NCI-H1417 (cell line): ENCODE results near the gene HAPLN2.

Source experiments
- DNase-seq, 3 experiments: peaks; one replicate each; lab custom pipeline; 2025; lab: John Stamatoyannopoulos, UW

The HAPLN2 gene

DNA sequence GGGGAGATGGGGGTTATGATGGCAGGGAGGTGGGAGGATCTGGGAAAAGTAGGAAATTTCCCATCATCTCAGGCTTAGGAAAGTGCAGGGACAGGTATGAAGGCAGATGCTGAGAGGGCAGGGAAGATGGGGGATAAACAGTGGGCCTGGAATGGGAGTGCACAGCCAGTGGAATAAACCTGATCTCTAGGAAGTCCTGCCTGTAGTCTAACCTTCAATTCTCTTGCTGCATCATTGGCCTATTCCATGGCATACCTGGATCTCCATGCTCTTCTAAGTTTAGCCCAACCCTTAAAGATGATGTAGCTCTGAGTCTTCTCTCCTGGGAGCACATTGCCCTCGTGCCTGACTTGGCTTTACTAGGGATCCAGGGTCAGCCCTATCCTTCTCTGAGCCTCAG, 25.4 kb downstream of the HAPLN2 start:
- no peak for DNase-seq

DNA sequence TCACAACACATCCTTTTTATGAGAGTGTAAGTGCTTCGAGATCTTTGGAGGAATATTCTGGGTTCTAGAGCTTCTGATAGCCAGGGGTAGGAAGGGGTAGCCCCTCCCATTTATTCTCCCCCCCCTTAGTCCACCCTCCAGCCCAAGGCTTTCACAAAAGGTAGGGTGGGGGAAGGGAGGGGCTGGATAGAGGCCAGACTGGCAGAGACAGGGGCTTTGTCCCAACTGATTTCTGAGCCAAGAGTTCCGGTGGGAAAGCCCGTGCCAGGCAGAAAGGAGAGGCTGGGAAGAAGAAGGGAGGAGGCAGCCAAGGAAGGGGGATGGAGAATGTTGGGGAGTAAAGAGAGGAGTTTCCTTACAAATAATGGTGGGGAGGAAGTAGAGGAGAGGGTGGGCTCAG, 25.8 kb downstream of the HAPLN2 start:
- no peak for DNase-seq

DNA sequence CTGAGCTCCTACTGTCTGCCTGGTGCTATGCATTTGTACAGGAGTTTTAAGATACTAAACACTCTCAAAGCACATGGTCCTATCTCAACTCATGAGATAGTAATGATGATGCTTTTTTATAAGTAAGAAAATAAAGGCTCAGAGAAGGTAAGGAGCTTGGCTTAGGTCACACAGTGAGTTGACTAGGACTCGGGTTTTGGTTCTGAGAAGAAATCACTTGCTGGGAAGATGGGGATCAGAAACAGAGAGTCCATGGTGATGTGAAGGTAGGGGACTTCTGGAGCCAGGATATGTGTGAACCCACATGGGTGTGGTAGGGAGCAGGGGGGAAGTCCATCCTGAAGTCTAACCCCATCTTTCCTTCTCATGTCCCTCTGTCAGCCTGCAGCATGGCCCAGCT, 26.5 kb downstream of the HAPLN2 start:
- DNase-seq, result no peak

DNA sequence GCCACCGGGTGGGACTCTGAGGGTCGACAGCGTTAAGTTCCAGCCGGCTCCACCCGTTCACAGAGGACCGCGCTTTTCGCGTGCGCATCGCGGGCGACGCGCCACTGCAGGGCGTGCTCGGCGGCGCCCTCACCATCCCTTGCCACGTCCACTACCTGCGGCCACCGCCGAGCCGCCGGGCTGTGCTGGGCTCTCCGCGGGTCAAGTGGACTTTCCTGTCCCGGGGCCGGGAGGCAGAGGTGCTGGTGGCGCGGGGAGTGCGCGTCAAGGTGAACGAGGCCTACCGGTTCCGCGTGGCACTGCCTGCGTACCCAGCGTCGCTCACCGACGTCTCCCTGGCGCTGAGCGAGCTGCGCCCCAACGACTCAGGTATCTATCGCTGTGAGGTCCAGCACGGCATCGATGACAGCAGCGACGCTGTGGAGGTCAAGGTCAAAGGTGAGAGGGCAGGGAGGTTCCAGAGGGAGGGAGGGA, 27.6 kb downstream of the HAPLN2 start:
- no peak for DNase-seq

DNA sequence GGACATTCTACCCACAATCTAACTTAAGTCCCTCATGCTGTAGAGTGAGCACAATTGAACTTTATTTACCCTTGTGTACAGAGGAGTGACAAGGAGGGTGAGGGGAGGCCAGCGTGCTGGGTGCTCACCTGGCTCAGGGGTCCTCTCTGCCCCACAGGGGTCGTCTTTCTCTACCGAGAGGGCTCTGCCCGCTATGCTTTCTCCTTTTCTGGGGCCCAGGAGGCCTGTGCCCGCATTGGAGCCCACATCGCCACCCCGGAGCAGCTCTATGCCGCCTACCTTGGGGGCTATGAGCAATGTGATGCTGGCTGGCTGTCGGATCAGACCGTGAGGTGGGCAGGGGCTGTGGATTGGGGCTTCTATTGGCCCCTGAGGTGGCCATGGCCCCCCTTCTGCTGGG, 28.1 kb downstream of the HAPLN2 start:
- no peak for DNase-seq

DNA sequence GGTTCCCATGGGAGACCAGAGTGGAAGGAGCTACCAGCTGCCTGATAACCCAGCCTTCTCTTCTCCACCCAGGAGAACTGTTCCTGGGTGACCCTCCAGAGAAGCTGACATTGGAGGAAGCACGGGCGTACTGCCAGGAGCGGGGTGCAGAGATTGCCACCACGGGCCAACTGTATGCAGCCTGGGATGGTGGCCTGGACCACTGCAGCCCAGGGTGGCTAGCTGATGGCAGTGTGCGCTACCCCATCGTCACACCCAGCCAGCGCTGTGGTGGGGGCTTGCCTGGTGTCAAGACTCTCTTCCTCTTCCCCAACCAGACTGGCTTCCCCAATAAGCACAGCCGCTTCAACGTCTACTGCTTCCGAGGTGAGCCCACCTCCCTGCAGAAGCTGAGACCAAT, 29.3 kb downstream of the HAPLN2 start:
- DNase-seq, result no peak

DNA sequence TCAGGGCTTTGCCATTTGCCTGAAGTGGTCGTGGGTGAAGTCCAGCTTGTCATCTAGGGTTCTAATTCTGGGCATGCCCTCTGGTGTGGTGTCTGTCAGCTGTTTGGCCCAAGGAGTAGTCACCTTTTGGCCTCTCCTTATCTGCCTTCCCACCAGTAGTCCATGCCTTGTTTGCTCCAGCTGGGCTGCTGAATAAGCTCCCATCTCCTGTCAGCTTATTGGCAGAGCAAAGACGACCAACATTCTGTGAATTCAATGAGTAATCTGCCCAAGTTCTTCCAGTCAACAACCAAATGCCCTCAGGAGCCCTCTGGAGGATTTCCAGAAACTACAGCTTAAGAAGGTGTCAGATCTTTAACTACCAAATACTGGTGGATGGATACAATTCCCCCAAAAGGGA, 29.7 kb downstream of the HAPLN2 start:
- DNase-seq, result no peak

DNA sequence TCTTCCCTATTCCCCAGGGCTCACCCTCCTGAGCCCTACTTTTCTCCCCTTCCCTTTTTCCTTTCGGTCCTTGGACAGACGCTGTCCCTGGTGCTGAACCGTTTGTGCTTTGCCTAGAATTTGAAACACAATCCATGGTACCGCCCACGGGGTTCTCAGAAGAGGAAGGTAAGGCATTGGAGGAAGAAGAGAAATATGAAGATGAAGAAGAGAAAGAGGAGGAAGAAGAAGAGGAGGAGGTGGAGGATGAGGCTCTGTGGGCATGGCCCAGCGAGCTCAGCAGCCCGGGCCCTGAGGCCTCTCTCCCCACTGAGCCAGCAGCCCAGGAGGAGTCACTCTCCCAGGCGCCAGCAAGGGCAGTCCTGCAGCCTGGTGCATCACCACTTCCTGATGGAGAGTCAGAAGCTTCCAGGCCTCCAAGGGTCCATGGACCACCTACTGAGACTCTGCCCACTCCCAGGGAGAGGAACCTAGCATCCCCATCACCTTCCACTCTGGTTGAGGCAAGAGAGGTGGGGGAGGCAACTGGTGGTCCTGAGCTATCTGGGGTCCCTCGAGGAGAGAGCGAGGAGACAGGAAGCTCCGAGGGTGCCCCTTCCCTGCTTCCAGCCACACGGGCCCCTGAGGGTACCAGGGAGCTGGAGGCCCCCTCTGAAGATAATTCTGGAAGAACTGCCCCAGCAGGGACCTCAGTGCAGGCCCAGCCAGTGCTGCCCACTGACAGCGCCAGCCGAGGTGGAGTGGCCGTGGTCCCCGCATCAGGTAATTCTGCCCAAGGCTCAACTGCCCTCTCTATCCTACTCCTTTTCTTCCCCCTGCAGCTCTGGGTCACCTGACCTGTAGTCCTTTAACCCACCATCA, 33.1 kb downstream of the HAPLN2 start:
- no peak for DNase-seq

DNA sequence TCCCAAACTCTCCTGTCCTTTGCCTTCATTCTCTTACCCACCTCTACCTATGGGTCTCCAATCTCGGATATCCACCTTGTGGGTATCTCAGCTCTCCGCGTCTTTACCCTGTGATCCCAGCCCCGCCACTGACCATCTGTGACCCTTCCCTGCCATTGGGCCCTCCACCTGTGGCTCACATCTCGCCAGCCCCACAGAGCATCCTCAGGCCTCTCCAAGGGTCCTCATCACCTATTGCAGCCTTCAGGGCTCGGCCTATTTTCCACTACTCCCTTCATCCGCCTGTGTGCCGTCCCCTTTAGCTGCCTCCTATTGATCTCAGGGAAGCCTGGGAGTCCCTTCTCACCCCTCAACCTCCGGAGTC, 33.8 kb downstream of the HAPLN2 start:
- DNase-seq, result no peak

DNA sequence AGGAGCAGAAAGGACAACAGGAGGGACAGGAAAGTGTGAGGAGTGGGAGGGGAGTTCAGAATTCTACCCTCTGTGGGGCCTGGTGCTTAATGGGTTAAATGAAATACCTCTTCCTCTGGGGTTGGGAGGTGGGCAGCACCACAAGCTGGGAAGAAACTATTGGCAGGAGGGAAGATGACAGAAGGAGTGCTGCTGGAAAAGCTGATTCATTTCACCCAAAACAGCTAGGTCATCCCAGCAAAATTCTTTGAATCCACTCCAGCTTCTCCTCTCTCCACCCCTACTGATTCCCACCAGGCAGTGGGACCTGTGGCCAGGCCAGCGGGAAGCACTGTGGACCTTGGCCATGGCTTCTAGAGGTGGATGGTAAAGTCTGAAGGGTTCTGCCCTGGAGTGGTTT, 35.5 kb downstream of the HAPLN2 start:
- no peak for DNase-seq

DNA sequence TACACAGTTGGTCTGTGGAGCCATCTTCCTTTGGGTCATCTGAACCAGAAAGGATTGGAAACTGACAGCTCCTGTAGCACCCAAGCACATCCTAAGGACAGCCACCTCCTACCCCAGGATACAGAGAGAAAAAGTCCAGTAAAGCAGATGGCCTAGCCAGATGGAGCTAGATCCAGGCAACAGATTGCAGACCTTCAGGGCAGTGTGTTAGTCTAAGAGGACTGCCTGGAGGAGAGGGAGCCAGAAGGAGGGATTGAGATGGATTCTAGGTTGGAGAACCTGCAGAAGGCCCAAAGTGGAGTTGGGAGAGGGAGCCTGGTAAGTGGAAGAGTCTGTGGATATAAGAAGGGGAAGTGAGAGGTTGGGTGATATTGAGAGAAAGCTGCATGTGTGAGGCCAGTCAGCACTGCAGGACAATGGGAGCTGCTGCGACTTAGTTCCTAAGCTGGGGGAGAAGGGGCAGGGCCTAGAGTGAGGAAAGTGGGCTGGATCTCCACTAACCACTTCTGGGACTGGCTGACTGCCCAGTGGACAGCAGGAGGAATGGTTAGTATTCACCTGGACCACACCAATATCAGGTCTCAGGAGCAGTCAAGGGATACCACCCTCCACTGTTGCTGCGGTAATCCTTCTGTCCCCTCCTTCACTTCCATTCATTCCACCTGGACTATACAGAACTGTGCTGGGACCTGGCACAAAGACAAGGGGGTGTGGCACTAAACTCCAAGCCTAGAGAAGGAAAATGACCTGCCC, 36.1 kb downstream of the HAPLN2 start:
- no peak for DNase-seq

DNA sequence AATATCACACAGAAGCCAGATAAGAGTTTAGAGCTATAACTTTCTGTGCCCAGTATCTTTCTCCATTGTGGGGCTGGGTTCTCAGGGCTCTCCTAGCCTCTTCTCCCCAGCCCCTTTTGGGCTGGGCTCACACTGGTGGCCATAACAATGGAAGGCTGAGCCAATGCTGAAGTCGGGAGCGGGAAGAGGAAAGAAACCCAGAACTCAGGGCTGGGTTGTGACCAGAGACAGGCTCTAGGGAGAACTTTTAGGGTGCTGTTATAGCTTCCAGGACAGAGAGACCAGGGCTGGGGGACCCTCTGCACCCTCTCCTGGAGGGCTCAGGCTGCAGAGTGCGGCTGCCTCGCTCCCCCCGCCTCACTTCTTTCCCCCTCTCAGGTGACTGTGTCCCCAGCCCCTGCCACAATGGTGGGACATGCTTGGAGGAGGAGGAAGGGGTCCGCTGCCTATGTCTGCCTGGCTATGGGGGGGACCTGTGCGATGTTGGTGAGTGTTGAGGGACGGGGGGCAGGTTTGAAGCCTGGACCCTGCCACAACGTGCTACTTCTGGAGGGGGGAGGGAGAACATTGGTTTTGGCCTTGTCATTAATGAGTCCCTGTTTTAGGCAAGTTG, 36.8 kb downstream of the HAPLN2 start:
- DNase-seq, result no peak

DNA sequence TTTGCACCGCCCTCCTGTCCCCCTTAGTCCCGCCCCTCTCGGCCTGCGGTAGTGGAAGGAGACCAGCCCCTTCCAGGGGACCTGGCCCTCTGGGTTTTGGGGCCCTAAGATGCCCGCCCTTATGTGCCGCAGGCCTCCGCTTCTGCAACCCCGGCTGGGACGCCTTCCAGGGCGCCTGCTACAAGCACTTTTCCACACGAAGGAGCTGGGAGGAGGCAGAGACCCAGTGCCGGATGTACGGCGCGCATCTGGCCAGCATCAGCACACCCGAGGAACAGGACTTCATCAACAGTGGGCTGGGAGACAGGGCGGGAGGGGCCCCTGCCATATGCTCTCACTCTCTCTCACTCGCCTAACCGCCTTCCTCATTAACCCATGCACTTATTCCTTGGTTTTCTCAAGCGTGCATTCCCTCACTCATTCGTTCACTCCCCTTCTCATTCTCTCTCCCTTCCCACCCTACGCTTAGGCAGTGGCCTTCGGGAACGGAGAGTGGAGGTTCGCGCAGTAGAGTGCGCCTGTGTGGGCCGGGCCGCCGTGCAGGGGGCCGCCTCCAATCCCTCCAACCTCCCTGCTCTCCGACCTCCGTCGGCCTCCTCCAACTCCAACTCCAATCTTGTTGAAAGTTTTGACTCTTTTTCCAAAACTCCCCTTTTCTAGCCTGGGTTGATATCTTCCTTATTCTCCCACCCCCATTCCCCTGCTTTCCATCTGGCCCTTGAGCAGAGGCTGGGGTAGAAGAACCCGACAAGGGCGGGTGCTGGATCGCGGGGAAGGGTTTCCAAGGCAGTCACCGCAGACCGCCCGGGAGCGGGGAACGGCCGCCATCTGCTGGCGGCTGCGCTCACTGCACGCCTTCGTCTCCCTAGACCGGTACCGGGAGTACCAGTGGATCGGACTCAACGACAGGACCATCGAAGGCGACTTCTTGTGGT, 37.9 kb downstream of the HAPLN2 start:
- DNase-seq, result peak; percentile 47 to 87 (median 68)

DNA sequence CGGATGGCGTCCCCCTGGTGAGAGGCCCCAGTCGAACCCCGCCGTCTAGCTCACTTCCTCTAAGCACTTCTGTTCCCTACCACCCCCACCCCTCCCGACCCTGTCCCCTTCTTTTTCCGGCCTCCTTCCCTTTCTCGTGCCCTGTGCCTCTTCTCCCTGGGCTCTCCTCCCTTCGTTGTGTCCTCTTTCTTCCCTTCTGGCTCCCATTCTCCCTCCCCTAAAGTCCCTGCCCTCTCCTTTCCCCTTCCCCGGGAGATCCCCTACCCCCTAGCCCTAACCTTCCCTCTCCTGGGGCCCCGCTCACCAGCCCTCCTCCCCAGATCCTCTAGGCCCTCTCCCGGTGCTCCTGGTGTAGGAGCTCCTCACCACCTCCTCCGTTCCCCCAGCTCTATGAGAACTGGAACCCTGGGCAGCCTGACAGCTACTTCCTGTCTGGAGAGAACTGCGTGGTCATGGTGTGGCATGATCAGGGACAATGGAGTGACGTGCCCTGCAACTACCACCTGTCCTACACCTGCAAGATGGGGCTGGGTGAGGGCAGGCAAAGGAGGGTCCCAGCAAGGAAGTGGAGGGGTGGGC, 38.6 kb downstream of the HAPLN2 start:
- DNase-seq, result peak in 1 of 3 experiments; percentile 6

DNA sequence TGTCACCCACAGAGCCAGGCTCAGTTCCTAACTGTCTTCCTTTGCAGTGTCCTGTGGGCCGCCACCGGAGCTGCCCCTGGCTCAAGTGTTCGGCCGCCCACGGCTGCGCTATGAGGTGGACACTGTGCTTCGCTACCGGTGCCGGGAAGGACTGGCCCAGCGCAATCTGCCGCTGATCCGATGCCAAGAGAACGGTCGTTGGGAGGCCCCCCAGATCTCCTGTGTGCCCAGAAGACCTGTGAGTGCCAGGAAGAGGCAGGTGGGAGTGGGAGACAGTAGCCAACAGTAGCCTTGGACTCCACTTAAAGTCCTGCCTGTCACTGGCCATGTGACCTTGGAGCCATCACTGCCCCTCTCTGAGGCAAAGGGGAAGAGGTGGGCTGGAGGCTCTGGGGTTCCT, 39.3 kb downstream of the HAPLN2 start:
- DNase-seq, result no peak

DNA sequence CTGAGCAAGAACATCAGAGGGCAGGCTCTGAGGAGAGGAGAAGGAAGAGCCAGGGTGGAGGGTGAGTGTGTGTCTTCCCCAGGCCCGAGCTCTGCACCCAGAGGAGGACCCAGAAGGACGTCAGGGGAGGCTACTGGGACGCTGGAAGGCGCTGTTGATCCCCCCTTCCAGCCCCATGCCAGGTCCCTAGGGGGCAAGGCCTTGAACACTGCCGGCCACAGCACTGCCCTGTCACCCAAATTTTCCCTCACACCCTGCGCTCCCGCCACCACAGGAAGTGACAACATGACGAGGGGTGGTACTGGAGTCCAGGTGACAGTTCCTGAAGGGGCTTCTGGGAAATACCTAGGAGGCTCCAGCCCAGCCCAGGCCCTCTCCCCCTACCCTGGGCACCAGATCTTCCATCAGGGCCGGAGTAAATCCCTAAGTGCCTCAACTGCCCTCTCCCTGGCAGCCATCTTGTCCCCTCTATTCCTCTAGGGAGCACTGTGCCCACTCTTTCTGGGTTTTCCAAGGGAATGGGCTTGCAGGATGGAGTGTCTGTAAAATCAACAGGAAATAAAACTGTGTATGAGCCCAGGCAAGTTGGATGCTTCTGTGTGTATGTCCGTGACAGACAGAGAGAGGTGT, 39.8 kb downstream of the HAPLN2 start:
- DNase-seq, result no peak

DNA sequence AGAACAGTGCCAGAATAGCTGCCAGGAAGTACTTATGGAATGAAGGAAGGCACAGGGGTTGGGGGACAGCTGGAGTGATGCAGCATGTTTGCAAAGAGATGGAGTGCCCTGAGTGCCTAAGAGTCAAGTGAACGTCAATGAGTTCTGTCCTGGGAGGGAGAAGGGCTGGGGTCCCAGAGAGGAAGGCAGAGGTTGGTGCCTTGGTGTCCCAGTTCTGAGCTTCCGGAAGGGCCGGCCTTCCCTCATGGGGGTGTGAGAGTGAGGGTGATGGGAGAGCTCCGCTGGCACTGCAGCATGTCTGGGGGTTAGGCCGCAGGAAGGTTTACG, 40.4 kb downstream of the HAPLN2 start:
- peak in 1 of 3 experiments; percentile 13 for DNase-seq

DNA sequence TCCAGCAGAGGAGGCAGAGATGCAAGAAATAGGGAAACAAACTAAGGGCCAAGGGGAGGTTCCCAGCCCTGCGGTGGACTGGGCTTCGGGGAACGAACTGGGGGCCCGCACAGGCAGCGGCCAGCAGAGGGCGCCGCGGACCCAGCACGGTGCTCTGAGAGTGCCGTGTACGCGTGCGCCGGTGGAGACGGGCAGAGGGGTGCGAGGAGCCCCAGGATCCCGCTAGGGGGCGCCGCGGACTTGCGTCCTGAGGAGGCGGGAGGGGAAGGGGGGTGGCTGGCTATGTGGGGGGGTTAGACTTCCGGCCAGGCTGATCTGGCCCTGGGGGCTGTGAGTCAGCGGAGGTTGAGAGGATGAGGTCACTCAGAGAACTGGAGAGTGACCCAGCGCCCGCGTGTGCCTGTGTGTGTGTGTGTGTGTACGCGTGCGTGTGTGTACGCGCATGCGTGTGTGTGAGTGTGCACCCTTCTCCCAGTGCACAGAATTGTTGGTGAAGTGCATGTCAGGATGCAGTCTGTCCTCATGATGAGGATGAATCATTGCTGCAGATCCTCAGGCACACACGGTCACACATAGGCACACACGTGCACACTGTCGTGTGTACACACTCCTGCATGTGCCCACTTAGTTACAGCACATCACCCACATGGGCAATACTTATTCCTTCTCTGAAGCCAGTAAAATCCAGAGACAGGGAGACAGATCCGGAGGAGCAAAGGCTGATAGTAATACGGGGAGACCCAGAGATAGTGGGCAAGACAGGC, 41.0 kb downstream of the HAPLN2 start:
- peak; percentile 85 to 98 (median 94) for DNase-seq

DNA sequence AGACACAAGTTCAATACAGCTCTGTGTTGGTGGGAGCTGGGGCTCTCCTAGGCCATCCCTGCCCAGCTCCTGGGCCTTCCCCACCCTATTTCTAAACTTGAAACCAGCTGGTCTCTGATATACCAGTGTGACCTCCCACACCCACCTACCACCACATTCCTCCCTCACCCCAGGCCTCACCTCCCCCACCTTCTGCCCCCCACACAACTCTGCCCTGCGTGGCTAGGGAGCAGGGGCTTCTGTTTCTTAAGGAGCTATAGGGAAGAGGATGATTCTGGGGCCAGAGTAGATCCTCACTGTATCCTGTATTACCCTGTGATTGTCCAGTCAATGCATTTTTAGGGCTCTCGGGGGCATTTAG, 41.5 kb downstream of the HAPLN2 start:
- DNase-seq, result no peak

DNA sequence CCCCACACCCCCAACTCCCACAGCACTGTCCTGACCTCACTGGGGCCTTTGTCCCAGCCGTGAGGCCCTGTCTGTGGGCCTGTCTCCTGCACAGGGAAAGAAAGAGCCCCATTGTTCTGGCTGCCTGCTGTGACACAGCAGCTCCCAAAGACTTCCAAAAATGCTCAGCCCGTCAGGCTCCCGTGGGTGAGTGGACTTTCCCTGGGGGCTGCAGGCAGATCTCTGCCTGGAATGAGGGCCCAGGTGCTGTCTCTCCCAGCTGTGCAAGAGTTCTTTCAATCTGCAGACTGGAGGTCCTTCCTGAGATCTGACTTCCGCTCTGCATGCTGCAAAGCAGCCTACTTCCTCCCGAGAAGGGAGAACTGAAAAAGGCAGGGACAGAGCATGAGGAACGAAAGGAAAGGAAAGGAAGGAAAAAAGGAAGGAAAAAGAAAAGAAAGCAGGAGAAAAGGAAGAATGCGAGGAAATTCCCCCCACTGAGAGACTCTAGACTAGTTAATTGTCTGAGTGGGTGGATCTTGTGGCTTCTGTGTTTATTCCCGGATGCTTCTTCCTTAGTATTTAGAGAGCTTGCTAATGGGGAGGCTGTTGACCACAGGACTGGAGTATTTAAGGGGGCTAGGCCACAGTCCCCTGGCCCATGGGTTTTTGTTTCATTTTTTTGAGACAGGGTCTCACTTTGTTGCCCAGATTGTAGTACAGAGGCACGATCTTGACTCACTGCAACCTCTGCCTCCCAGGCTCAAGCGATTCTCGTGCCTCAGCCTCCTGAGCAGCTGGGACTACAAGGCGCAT, 43.0 kb downstream of the HAPLN2 start:
- no peak for DNase-seq
